Endothelial cell of umbilical vein (primary cell): ENCODE data around the gene PLIN5. TPM values are rescaled to one million over a fixed set of nuclear protein-coding genes. Genes with fewer than 3 reads are reported as not detected.

Experiments used
- BruUV-seq: library from RNA; stranded (reverse); fragments of 400-500 nt; replicated peaks from 2 replicates; lab custom pipeline; 2021; lab: Mats Ljungman, UMichigan
- CTCF ChIA-PET: fragments of 300-600, 350-600 bp; sonication (Branson Sonifier 250); formaldehyde crosslinking; loops from one replicate; lab custom pipeline; 2021; ENCODE audit warnings: antibody characterized with exemption, inconsistent platforms; lab: Charles Lee
- POLR2A ChIA-PET: fragments of 300-600, 350-600 bp; sonication (Branson Sonifier 250); formaldehyde crosslinking; loops from one replicate; lab custom pipeline; 2021; ENCODE audit warnings: antibody characterized with exemption, inconsistent platforms; lab: Charles Lee
- DNase-seq: peaks from one replicate; pipeline ENCODE4 v3.0.0-alpha.2; 2011; ENCODE audit warnings: low read depth, low spot score
- FAIRE-seq: peaks from 2 replicates; lab custom pipeline; 2011; peaks lifted over from hg19 to GRCh38; lab: Jason Lieb, UNC
- H2AFZ ChIP-seq: 2 replicates; pipeline ENCODE4 v1.6.0; 2012; ENCODE audit warnings: low read depth, low read length, control low read depth, inconsistent platforms
- H3K27ac ChIP-seq: 2 replicates; pipeline ENCODE4 v1.5.1; 2011; ENCODE audit warnings: low read depth, mild to moderate bottlenecking, control low read depth, low read length, moderate library complexity; ENCODE audit not compliant: insufficient read depth
- H3K27me3 ChIP-seq, 2 experiments: 2 replicates each; pipeline versions ENCODE4 v1.6.0 to v1.6.1; 2011; ENCODE audit warnings: low read length in 2 of 2, mixed read lengths in 1 of 2; ENCODE audit not compliant: control insufficient read depth in 2 of 2, insufficient read depth in 2 of 2
- H3K36me3 ChIP-seq, 2 experiments: 2 replicates in 1 of 2; 3 replicates in 1 of 2; pipeline ENCODE4 v1.5.1; 2011; ENCODE audit warnings: low read length in 2 of 2, mild to moderate bottlenecking in 1 of 2, moderate library complexity in 1 of 2; ENCODE audit not compliant: control insufficient read depth in 2 of 2, insufficient read depth in 2 of 2; ENCODE audit errors: extremely low read depth in 1 of 2
- H3K4me1 ChIP-seq: 3 replicates; pipeline ENCODE4 v1.5.1; 2011; ENCODE audit warnings: mild to moderate bottlenecking, low read length; ENCODE audit not compliant: control insufficient read depth, insufficient read depth; ENCODE audit errors: extremely low read depth
- H3K4me2 ChIP-seq: 2 replicates; pipeline ENCODE4 v1.6.1; 2011; ENCODE audit warnings: low read length, control low read depth, mixed read lengths; ENCODE audit not compliant: insufficient read depth
- H3K4me3 ChIP-seq, 3 experiments: fragments of 200-600 bp in 1 of 3; sonication (generic), shearing (Covaris generic) in 1 of 3; replicated peaks in 1 of 3; 2 replicates each; pipeline ENCODE4 v1.5.1; 2011 to 2016; ENCODE audit warnings: control low read depth in 3 of 3, low read length in 3 of 3, mild to moderate bottlenecking in 2 of 3, inconsistent platforms in 1 of 3, low read depth in 1 of 3, moderate library complexity in 1 of 3; ENCODE audit not compliant: insufficient read depth in 1 of 3
- H3K79me2 ChIP-seq: 2 replicates; pipeline ENCODE4 v1.6.0; 2012; ENCODE audit warnings: low read length, inconsistent platforms; ENCODE audit not compliant: control insufficient read depth, insufficient read depth
- H3K9ac ChIP-seq: replicated peaks from 2 replicates; pipeline ENCODE3; 2011; ENCODE audit warnings: low read length, control low read depth; ENCODE audit not compliant: insufficient read depth; ENCODE audit errors: extremely low read depth
- H3K9me1 ChIP-seq: replicated peaks from 3 replicates; pipeline ENCODE4 v1.6.0; 2011; ENCODE audit warnings: mild to moderate bottlenecking, low read length; ENCODE audit not compliant: control insufficient read depth, insufficient read depth; ENCODE audit errors: extremely low read depth
- H3K9me3 ChIP-seq: replicated peaks from 2 replicates; pipeline ENCODE4 v1.5.1; 2012; ENCODE audit warnings: low read length, inconsistent platforms; ENCODE audit not compliant: control insufficient read depth, insufficient read depth
- H4K20me1 ChIP-seq: replicated peaks from 2 replicates; pipeline ENCODE3; 2011; ENCODE audit warnings: mild to moderate bottlenecking, low read length; ENCODE audit not compliant: control insufficient read depth, insufficient read depth; ENCODE audit errors: extremely low read depth
- CTCF ChIP-seq, 2 donors: IDR thresholded peaks; 1 replicate in 1 of 2; 2 replicates in 1 of 2; pipeline ENCODE4 v1.5.1; 2011; ENCODE audit warnings: low read length in 2 of 2, mild to moderate bottlenecking in 2 of 2, moderate library complexity in 2 of 2, control low read depth in 1 of 2, inconsistent platforms in 1 of 2, low read depth in 1 of 2; ENCODE audit not compliant: insufficient read depth in 1 of 2; ENCODE audit errors: extremely low read depth in 1 of 2
- EZH2 ChIP-seq: IDR thresholded peaks from 2 replicates; pipeline ENCODE4 v1.6.1; 2012; ENCODE audit warnings: borderline replicate concordance, low read depth, mild to moderate bottlenecking, moderate library complexity, low read length, inconsistent platforms; ENCODE audit not compliant: severe bottlenecking
- FOS ChIP-seq: IDR thresholded peaks from 2 replicates; pipeline ENCODE4 v1.6.1; 2011; ENCODE audit warnings: mild to moderate bottlenecking, low read length, moderate library complexity, borderline replicate concordance; ENCODE audit not compliant: insufficient read depth
- GATA2 ChIP-seq: IDR thresholded peaks from 2 replicates; pipeline ENCODE4 v1.7.0; 2011; ENCODE audit warnings: low read depth, mild to moderate bottlenecking, moderate library complexity, mixed read lengths, low read length; ENCODE audit not compliant: insufficient read length, insufficient read depth
- JUN ChIP-seq: IDR thresholded peaks from 2 replicates; pipeline ENCODE4 v1.6.1; 2011; ENCODE audit warnings: borderline replicate concordance, low read depth; ENCODE audit not compliant: insufficient read length, insufficient read depth
- MAX ChIP-seq: IDR thresholded peaks from 2 replicates; pipeline ENCODE4 v1.6.1; 2011; ENCODE audit not compliant: insufficient read depth, insufficient read length
- MYC ChIP-seq: IDR thresholded peaks from one replicate; pipeline ENCODE4 v1.6.1; 2011; ENCODE audit warnings: mild to moderate bottlenecking, low read depth, low read length
- POLR2A ChIP-seq: IDR thresholded peaks from 2 replicates; pipeline ENCODE4 v1.6.1; 2012; ENCODE audit warnings: low read depth, mild to moderate bottlenecking, control low read depth, low read length
- POLR2AphosphoS5 ChIP-seq: IDR thresholded peaks from 2 replicates; pipeline ENCODE4 v1.6.1; 2012; ENCODE audit warnings: low read depth, mild to moderate bottlenecking, control low read depth, low read length, moderate library complexity; ENCODE audit not compliant: insufficient read depth
- dilution Hi-C: fragments of 300-500 bp; cut with MboI; formaldehyde crosslinking; loops from one replicate; pipeline ENCODE4 v1.15.0; 2019; ENCODE audit warnings: low sequenced_read_pairs; ENCODE audit not compliant: extremely low pct_ligation_motif_present
- intact Hi-C: fragments of 100-400 bp; cut with micrococcal nuclease; formaldehyde crosslinking; loops from one replicate; pipeline ENCODE4 v1.10.0; 2022
- polyA plus RNA-seq, 4 experiments: library from polyadenylated mRNA; depleted of rRNA in 3 of 4; stranded (reverse) in 3 of 4; unstranded in 1 of 4; fragments of >200 nt; gene quantifications; 2 replicates each; pipeline versions ENCODE4 v1.2.1 to v1.2.3, GENCODE V29; 2011 to 2012; ENCODE audit warnings: missing spikeins in 1 of 4
- total RNA-seq: library from RNA; stranded (reverse); gene quantifications from 2 replicates; pipeline ENCODE4 v1.2.3, GENCODE V29; 2021

The PLIN5 gene
- total and polyA plus RNA-seq, 2 donors (not counting 3 experiments of a cell fraction or from before 2014, with no cell fraction given) = 0.17 to 0.24 TPM

DNA sequence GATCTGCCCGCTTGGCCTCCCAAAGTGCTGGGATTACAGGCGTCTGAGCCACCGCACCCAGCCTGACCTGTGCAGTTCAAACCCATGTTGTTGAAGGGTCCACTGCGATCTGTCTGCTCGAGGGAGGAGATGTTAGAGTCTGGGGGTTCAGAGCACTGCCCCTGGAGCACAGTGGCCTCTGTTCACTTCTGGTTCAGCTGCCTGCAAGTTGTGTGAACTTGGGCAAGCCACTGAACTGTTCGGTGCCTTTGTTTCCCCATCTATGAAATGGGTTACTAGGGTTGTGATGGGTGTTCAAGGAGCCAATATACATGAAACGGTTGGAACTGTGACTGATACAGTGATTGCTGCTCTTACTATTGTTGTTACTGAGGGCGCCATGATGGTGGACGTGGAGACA lies 1.7 kb downstream of the PLIN5 start:
- Histone ChIP-seq H2AFZ (no peak overlapping the region), H3K36me3 (no peaks in the 10 kb centered on the region), H3K4me1 (peaks cover 3% of the 10 kb centered on the region), H3K9ac (no peak overlapping the region), H3K79me2 (no peaks in the 10 kb centered on the region), H3K27me3 (no peaks in the 10 kb centered on the region), H4K20me1 (no peaks in the 10 kb centered on the region), H3K9me3 (no peaks in the 10 kb centered on the region), H3K4me3 (no peak overlapping the region), H3K9me1 (no peaks in the 10 kb centered on the region), H3K27ac (no peak overlapping the region), H3K4me2 (no peak overlapping the region)
- FAIRE-seq (no peak), DNase-seq (no peak)
- ChIA-PET CTCF (interaction anchor here (4.1 kb wide), 1 partner anchor 9 kb away, joined by 92 read pairs; no protein-coding TSS in a partner anchor), POLR2A (no interaction called here)
- BruUV-seq = no TSS peak
- dilution Hi-C loops = no loop called here
- no peak for TF ChIP-seq MAX
- no peak for TF ChIP-seq POLR2A
- no peak for TF ChIP-seq MYC
- TF ChIP-seq FOS = no peak
- no peak for TF ChIP-seq GATA2
- TF ChIP-seq EZH2 = no peak
- no peak for TF ChIP-seq JUN
- no peak for TF ChIP-seq CTCF (IDR thresholded peaks at IDR 0.05; ENCODE audit: extremely low read depth in 1 of 2, insufficient read depth in 1 of 2, low read depth in 1 of 2, low read length in 2 of 2)
- TF ChIP-seq POLR2AphosphoS5 = no peak
- intact Hi-C loops = no loop called here
